HL-60 (cell line): ENCODE data around the gene SLCO4A1.
A peak's percentile ranks its signal among the peaks of the same experiment; 100 is the strongest.

Source experiments
- POLR2AphosphoS5 ChIP-seq: IDR thresholded peaks from 2 replicates; pipeline ENCODE4 v1.6.1; 2012; ENCODE audit warnings: low read depth
- TF ChIP-seq, protein P1 (sequence below): IDR thresholded peaks from one replicate; pipeline ENCODE4 v1.5.1; 2011; ENCODE audit warnings: low read length, control low read depth, inconsistent platforms; ENCODE audit not compliant: insufficient read depth
- TF ChIP-seq, protein P2 (sequence below): IDR thresholded peaks from 2 replicates; pipeline ENCODE4 v1.6.1; 2012; ENCODE audit warnings: low read depth; ENCODE audit not compliant: insufficient replicate concordance

DNA sequence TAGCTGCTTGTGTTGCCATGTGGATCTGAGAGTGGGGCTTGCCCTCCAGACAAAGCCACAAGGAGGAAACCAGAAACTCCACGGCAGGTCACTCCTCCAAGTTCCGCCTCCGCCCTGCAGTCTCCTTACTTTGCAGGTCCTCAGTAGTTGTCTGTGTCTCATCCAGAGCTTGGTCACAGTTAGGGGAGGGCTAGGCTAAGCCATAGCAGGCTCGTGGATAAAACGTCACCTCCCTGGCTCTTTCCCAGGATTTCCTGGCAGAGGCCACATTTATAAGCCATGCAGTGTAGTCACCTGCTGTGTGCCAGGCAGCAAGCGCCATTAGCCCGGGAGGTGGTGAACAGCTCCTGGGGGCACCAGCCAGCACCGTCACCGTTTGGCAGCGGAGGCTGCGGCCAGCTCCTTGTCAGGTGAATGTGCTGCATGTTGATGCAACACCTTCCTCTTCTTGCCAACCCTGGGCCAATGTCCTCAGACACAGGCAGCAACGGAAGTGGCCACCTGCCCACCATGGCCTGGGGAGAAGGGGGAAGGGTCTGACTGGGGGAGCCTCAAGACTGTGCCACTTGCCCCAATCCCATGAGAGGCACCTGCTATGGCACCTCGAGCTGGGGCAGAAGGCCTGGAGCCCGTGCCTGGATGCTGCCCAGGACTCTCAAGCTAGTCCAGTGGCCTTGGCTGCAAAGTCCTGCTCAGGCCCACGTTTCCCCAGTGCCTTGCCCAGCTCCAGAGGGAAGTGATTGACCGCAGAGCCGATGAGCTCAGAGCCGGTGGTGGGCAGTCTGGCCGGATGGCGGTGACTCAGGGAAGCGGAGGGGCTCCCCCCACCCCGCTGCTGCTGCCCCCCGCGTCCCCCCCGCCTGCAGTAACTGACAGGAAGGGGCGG is 39.0 kb upstream of the SLCO4A1 start:
- TF ChIP-seq, protein P1, sequence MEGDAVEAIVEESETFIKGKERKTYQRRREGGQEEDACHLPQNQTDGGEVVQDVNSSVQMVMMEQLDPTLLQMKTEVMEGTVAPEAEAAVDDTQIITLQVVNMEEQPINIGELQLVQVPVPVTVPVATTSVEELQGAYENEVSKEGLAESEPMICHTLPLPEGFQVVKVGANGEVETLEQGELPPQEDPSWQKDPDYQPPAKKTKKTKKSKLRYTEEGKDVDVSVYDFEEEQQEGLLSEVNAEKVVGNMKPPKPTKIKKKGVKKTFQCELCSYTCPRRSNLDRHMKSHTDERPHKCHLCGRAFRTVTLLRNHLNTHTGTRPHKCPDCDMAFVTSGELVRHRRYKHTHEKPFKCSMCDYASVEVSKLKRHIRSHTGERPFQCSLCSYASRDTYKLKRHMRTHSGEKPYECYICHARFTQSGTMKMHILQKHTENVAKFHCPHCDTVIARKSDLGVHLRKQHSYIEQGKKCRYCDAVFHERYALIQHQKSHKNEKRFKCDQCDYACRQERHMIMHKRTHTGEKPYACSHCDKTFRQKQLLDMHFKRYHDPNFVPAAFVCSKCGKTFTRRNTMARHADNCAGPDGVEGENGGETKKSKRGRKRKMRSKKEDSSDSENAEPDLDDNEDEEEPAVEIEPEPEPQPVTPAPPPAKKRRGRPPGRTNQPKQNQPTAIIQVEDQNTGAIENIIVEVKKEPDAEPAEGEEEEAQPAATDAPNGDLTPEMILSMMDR: no peak
- TF ChIP-seq, protein P2, sequence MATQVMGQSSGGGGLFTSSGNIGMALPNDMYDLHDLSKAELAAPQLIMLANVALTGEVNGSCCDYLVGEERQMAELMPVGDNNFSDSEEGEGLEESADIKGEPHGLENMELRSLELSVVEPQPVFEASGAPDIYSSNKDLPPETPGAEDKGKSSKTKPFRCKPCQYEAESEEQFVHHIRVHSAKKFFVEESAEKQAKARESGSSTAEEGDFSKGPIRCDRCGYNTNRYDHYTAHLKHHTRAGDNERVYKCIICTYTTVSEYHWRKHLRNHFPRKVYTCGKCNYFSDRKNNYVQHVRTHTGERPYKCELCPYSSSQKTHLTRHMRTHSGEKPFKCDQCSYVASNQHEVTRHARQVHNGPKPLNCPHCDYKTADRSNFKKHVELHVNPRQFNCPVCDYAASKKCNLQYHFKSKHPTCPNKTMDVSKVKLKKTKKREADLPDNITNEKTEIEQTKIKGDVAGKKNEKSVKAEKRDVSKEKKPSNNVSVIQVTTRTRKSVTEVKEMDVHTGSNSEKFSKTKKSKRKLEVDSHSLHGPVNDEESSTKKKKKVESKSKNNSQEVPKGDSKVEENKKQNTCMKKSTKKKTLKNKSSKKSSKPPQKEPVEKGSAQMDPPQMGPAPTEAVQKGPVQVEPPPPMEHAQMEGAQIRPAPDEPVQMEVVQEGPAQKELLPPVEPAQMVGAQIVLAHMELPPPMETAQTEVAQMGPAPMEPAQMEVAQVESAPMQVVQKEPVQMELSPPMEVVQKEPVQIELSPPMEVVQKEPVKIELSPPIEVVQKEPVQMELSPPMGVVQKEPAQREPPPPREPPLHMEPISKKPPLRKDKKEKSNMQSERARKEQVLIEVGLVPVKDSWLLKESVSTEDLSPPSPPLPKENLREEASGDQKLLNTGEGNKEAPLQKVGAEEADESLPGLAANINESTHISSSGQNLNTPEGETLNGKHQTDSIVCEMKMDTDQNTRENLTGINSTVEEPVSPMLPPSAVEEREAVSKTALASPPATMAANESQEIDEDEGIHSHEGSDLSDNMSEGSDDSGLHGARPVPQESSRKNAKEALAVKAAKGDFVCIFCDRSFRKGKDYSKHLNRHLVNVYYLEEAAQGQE: peak; percentile 53
- peak; percentile 82; the same call in 1 of the 2 replicates for TF ChIP-seq POLR2AphosphoS5
